ENCODE data around the gene KAT6B.

KAT6B gene

DNA sequence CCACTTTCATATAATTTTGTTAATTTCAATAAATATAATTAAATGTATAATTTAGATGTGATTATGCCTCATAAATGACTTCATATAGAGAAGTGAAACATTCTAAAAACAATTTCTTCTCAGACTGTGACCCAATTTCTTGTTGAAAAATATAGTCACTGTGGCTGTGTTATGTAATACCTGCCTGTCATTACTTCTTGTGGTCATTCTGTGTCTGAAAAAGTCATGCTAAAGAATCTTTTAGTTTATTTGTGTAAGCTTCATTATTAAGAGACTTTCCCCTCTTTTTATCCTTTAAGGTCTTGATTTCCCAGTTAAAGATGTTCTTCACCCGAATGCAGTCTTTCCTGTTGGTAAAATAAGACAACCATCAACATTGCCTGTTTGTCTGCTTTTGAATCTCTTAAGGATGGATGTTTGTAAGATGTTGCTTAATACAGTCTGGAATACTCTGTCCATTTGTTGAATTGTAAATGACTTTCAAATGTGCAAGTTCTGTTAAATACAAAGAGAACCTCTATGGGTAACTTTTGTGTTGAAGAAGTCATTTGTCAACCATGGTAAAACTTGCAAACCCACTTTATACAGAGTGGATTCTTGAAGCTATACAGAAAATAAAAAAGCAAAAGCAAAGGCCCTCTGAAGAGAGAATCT is 16.0 kb downstream of the KAT6B start:
- no peak overlapping the region for H3K4me3 ChIP-seq (ENCODE audit: low read depth, low read length)
- no peak for TF ChIP-seq CTCF (IDR thresholded peaks at IDR 0.05; ENCODE audit: borderline replicate concordance, insufficient read depth, low read depth, low read length)

GRCh38 chr10:74846958-74847357 is 20.6 kb downstream of the KAT6B start:
- H3K4me3 ChIP-seq (ENCODE audit: low read depth, low read length) = no peak overlapping the region
- TF ChIP-seq CTCF (IDR thresholded peaks at IDR 0.05; ENCODE audit: borderline replicate concordance, insufficient read depth, low read depth, low read length) = no peak

DNA sequence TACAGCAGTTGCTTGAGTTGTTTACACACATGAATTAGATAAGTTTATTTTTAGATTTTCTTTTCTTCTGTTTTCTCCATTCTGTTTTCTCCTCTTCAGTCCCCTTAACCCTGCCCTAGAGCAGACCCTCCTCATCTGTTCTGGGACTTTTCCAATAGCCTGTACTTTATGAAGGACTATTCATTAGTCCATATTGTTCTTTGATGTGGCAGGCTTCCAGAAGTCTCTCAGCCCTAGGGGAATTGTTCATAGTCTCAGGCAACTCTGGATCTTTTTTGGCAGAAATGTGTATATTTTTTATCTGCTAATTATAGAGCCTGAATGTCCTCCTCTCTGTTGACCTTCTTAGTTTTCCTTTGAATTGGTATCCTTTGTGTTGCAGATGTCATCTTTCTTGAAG is 25.4 kb downstream of the KAT6B start:
- no peak for TF ChIP-seq CTCF (IDR thresholded peaks at IDR 0.05; ENCODE audit: borderline replicate concordance, insufficient read depth, low read depth, low read length)

DNA sequence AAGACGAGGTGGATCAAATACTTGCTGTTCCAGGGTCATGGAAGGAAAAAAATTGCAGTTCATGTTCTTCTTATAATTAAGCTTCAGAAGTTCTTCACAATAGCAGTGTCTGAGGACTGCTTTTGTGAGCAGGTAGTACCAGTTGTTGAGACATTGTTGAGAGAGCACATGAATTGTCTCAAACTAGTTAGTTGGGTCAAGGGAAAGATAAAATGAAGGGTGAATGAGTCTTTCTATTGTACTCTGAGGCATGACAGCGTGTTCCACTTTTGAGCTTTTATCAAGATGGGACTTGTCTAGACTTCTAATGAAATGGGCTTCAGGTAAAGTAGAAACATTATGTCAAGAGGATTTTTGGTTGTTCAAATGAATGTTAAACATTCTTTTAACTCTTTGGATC is 26.0 kb downstream of the KAT6B start:
- H3K4me3 ChIP-seq (ENCODE audit: low read depth, low read length) = no peak overlapping the region
- no peak for TF ChIP-seq CTCF (IDR thresholded peaks at IDR 0.05; ENCODE audit: borderline replicate concordance, insufficient read depth, low read depth, low read length)

More for the DNA sequence above, 25.4 kb downstream of the KAT6B start:
- H3K4me3 ChIP-seq (ENCODE audit: low read depth, low read length) = no peak overlapping the region

- TF ChIP-seq CTCF (IDR thresholded peaks at IDR 0.05; ENCODE audit: borderline replicate concordance, insufficient read depth, low read depth, low read length) = no peak
Observed at GRCh38 chr10:74854610-74855009, 28.2 kb downstream of the KAT6B start.

GRCh38 chr10:74855027-74855426 is 28.6 kb downstream of the KAT6B start:
- no peak for TF ChIP-seq CTCF (IDR thresholded peaks at IDR 0.05; ENCODE audit: borderline replicate concordance, insufficient read depth, low read depth, low read length)
- H3K4me3 ChIP-seq (ENCODE audit: low read depth, low read length) = no peak overlapping the region

More at GRCh38 chr10:74854610-74855009, 28.2 kb downstream of the KAT6B start:
- H3K4me3 ChIP-seq (ENCODE audit: low read depth, low read length) = no peak overlapping the region

DNA sequence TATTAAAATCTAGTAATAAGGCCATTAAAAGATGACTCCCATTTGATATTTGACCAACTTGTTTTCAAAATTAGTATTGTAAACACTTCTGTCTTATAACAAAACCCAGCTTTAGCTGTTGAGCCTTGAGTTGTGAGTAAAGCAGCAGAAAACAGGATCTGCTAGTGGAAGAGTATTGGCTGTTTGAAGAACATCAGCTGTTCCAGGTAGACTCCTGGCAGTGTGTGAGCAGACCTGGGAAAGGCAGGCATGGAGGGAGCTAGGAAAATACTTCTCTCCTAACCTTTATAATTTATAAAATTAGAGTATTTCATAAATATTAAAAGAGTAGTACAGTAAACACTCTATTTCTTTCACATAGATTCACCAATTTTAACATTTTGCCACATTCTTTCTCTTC is 29.0 kb downstream of the KAT6B start:
- TF ChIP-seq CTCF (IDR thresholded peaks at IDR 0.05; ENCODE audit: borderline replicate concordance, insufficient read depth, low read depth, low read length) = no peak
- no peak overlapping the region for H3K4me3 ChIP-seq (ENCODE audit: low read depth, low read length)

Measured in GM12875 (cell line).